ENCODE data around the gene NPLOC4. TPM values are rescaled to one million over a fixed set of nuclear protein-coding genes. Genes with fewer than 3 reads are reported as not detected.

Gene NPLOC4
- total RNA-seq, 2 experiments from 2014 or later: 67.0 to 68.6 TPM

DNA sequence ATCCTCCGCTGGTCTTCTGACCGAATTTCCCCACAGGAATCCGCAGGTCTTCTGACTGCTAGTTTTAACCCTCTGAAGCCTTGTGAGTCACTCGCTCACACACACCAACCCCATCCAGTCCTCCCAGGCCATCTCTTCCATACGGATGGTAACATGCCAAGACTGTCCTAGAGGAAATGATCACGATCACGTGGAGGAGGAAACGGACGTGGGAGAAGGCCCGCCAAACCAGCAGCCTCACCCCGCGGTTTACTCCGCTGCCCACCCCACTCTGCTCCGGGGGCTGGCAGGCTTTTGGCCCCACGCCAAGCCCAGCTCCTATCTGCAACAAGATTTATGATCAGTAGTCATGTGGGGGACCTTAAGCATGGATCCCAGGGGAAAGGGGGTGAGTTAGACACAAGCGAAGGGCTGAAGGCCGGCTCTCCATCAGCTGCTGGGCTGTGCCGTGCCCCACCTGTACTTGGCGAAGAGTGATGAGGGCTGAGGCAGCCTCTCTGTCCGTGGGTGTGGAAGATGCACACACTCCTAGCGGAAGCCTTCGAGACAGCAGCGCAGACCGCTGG is 83.2 kb downstream of the NPLOC4 start:
- no peaks in the 10 kb centered on the region for H3K27me3 Mint-ChIP-seq (ENCODE audit: low read depth)
- CTCF ChIA-PET: interaction anchor here (0.6 kb wide), 1 partner anchor 75 kb away, joined by 4 read pairs; no protein-coding TSS in a partner anchor
- H3K36me3 Mint-ChIP-seq (ENCODE audit: low read depth): peaks cover 15% of the 10 kb centered on the region
- H3K4me3 Mint-ChIP-seq: peak overlapping the region; percentile 83
- H3K4me1 Mint-ChIP-seq (ENCODE audit: low read depth): peaks cover 38% of the 10 kb centered on the region
- peak overlapping the region; percentile 82 for H3K27ac Mint-ChIP-seq
- DNase-seq: no peak
- intact Hi-C loops (cut with micrococcal nuclease): loop anchor here (1.0 to 5.0 kb wide), 7 partner anchors 41 to 330 kb away; partner anchors contain the start of genes ACTG1, CCDC137, MRPL12 and OXLD1
- H3K9me3 Mint-ChIP-seq: no peaks in the 10 kb centered on the region

DNA sequence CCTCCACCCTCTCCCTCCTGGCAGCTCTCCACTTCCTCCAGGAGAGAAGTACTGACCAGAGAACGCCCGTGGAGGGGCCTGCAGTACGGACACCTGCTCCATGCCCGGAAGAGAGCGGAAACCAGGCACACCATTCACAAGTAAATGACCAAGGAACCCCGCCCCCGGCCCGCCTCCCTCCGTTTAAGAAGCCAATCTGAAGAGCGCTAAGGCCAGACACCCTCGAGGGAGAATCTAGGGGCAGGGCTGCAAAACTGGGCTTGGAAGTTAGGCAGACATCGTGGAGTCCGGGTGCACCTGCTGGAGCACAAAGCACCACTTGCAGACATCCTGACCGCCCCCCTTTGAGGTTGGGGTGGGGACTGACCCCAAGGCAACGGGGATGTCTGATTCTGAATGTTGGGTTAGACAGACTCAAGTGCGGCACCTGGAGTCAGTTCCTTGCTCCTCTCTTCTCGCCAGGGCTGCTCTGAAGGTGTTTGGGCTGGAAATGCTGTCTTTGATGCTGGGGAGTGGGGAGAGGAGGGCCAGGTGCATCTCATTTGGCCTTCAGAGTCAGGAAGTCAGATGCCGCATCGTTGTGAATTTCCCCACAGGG is 83.8 kb downstream of the NPLOC4 start:
- no peaks in the 10 kb centered on the region for H3K9me3 Mint-ChIP-seq
- peak overlapping the region; percentile 83 for H3K4me3 Mint-ChIP-seq
- peak; percentile 84 for DNase-seq
- no peaks in the 10 kb centered on the region for H3K27me3 Mint-ChIP-seq (ENCODE audit: low read depth)
- intact Hi-C loops (cut with micrococcal nuclease): loop anchor here (1.0 to 5.0 kb wide), 7 partner anchors 41 to 330 kb away; partner anchors contain the start of genes ACTG1, CCDC137, MRPL12 and OXLD1
- H3K36me3 Mint-ChIP-seq (ENCODE audit: low read depth): peaks cover 12% of the 10 kb centered on the region
- CTCF ChIA-PET: interaction anchor here (0.7 to 1.0 kb wide), 2 partner anchors 9 to 34 kb away, joined by 3 to 7 read pairs; no protein-coding TSS in a partner anchor
- peak overlapping the region; percentile 82 for H3K27ac Mint-ChIP-seq
- peaks cover 38% of the 10 kb centered on the region for H3K4me1 Mint-ChIP-seq (ENCODE audit: low read depth)

DNA sequence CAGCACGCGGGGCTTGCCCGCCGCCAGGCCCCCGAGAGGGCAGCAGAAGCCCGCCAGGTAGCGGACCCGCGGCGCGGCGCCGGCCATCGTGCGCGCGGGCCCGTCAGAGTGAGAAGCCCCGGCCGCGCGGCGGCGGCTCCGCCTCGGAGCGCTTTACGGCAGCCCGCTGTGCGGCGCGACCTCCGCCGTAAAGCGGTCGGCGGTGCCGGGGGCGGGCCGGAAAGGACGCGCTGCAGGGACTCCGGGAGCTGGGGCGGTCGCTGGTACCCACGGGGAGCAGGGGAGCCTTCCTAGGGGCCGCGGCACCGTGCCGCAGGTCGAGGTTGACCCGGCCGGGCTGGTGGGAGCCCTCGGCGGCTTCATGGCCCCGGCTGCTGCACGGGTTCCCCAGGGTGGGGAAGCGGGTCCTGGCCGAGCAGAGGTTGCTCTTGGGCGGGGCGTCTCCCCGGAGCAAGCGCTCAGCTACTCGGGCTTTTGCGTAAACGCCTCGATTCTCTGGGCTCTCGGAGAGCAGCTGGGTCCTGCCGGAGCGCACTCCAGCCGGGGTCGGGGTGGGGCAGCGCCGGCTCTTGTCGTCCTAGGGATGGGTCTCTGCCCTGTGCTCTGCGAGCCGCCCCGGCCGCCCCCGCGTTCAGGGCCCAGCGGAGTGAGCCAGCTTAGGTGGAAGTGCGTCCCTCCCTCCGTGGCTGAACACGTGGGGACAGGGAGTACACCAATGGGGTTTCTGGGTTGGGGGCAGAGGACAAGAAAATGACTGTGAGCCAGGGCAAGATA is 84.5 kb downstream of the NPLOC4 start, which contains the start of gene FAAP100:
TSS of gene FAAP100 (minus strand) at position 110 of the 774 bp plus-strand sequence. CDS start at position 87, 23 bp downstream.
- intact Hi-C loops (cut with micrococcal nuclease): loop anchor here (1.0 to 5.0 kb wide), 7 partner anchors 40 to 329 kb away; partner anchors contain the start of genes ACTG1, CCDC137, MRPL12 and OXLD1
- DNase-seq: peak; percentile 78
- Mint-ChIP-seq H3K4me3 (peak within 1 kb of the TSS; percentile 83), H3K4me1 (ENCODE audit: low read depth) (peaks cover 38% of the 10 kb centered on the region), H3K9me3 (no peaks in the 10 kb centered on the region), H3K36me3 (ENCODE audit: low read depth) (peaks cover 14% of the 10 kb centered on the region), H3K27ac (peak within 1 kb of the TSS; percentile 82), H3K27me3 (ENCODE audit: low read depth) (no peaks in the 10 kb centered on the region)
- CTCF ChIA-PET: interaction anchor here (0.7 to 1.1 kb wide), 3 partner anchors 8 to 45 kb away, joined by 3 to 7 read pairs (median 4); no protein-coding TSS in a partner anchor

DNA sequence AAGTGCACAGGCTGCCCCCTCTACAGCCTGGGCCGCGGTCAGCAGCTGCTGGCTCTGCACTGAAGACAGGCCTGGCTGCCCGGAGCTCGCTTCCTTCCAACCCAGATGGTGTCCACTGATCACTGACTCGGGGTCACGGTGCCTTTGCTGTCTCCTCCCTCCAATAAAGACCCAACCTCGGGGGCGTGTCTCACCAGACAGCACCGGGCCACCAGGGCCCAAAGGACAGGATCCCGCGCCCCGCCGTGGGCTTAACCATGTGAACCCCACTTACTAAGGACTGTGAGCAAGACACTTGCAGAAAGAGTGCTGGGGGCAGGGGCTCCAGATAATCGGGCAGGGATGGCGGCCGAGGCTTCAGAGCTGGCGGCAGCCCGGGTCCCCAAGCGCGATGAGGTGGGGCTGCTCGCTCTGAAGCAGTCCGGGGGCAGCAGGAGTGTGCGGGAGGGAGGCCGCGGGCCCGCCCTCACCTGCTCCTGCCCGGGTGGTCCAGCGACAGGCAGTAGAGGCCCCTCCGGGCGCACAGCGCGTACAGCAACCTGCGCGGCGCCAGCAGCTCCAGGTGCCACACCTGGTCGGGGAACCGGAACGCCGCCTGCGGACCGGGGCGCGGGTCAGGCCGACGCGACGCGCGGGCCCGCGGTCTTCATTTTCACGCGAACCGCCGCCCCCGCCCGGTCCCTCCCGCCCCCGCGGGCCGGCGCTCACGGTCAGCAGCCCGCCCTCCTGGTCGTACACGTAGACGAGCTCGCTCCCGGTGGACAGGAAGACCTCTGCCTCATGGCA is 85.3 kb downstream of the NPLOC4 start:
- H3K36me3 Mint-ChIP-seq (ENCODE audit: low read depth): peaks cover 11% of the 10 kb centered on the region

DNA sequence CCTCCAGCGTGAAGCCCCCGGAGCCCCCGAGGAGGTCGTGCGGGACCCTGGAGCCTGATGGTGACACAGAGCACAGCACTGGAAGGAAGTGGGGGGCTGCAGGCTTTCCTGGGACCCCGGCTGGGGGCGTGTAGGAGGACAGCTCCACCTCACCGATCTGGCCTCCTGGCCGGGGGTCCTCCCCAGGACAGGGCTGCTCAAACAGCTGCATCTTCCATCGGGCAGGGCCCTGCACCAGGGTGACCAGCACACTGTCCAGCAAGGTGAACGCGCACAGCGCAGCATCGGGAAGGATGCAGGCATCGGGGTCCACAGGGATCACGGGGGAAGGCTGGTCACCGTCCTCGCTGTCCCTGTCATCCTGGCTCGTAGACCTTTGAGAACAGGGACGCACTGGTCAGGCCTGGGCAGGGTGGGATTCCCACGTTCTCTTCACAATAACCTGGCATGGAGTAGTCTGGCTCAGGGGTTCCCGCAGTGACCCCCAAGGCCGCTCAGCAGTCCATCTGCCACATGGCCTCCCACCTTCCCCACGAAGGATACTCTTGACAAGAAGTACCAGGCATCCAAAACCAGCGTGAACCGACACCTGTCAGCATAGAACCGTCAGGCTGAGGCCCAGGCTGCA is 86.0 kb downstream of the NPLOC4 start:
- Mint-ChIP-seq H3K27me3 (ENCODE audit: low read depth) (no peaks in the 10 kb centered on the region), H3K9me3 (no peaks in the 10 kb centered on the region), H3K4me3 (peak overlapping the region; percentile 83), H3K27ac (no peak overlapping the region), H3K36me3 (ENCODE audit: low read depth) (peaks cover 13% of the 10 kb centered on the region), H3K4me1 (ENCODE audit: low read depth) (peaks cover 38% of the 10 kb centered on the region)
- intact Hi-C loops (cut with micrococcal nuclease): loop anchor here (5.0 kb wide), 2 partner anchors 116 to 151 kb away; partner anchors contain the start of genes CCDC137, MRPL12 and OXLD1
- CTCF ChIA-PET: no interaction called here
- no peak for DNase-seq

More for the DNA sequence above, 85.3 kb downstream of the NPLOC4 start:
- CTCF ChIA-PET: interaction anchor here (1.0 to 1.1 kb wide), 2 partner anchors 32 to 46 kb away, joined by 4 to 7 read pairs; no protein-coding TSS in a partner anchor
- Mint-ChIP-seq H3K9me3 (no peaks in the 10 kb centered on the region), H3K4me1 (ENCODE audit: low read depth) (peaks cover 38% of the 10 kb centered on the region), H3K27ac (peak overlapping the region; percentile 50), H3K4me3 (peak overlapping the region; percentile 83), H3K27me3 (ENCODE audit: low read depth) (no peaks in the 10 kb centered on the region)
- no peak for DNase-seq
- intact Hi-C loops (cut with micrococcal nuclease): loop anchor here (2.0 to 5.0 kb wide), 4 partner anchors 49 to 255 kb away; partner anchors contain the start of genes CCDC137, MRPL12 and OXLD1

DNA sequence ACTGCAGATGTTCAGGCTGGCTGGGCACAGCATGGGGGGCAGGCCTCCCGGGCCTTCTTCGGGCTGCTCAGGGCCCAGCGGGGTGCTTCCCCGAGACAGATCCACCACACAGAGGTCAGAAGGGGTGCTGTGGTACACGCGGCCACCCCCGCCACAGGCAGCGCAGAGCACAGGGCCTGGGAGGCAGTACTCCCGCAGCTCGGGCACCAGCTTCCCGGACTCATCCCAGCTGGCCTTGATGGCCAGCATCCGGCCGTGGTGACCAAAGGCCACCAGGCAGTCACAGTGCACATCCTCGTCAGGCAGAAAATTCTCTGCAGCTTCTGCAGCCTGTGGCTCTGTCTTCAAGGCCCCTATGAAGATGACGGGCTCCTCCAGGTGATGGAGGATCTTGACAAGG is 86.6 kb downstream of the NPLOC4 start:
- Mint-ChIP-seq H3K4me1 (ENCODE audit: low read depth) (peaks cover 38% of the 10 kb centered on the region), H3K9me3 (no peaks in the 10 kb centered on the region), H3K36me3 (ENCODE audit: low read depth) (peaks cover 13% of the 10 kb centered on the region), H3K27me3 (ENCODE audit: low read depth) (no peaks in the 10 kb centered on the region), H3K4me3 (peak overlapping the region; percentile 83), H3K27ac (no peak overlapping the region)
- intact Hi-C loops (cut with micrococcal nuclease): loop anchor here (5.0 kb wide), 2 partner anchors 117 to 152 kb away; partner anchors contain the start of genes CCDC137, MRPL12 and OXLD1
- CTCF ChIA-PET: no interaction called here
- no peak for DNase-seq

DNA sequence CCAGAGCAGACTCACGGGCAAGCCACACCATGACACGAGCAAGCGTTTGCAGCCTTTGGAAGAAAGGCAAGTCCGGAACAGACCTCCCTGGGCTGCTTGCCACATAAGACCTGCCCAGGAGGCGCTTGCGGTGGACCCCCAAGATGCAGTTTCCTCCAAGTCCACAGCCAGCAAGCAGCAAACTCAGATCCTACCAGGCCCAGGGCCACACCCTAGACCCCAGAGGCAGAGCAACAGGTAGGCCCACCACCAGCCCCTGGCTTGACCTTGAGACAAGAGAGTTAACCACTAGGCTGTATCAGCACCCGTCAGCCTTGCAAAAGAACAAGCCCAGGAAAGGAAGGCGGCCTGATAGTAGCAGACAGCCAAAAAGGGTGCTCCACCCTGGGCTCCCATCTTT is 87.1 kb downstream of the NPLOC4 start:
- DNase-seq: no peak
- Mint-ChIP-seq H3K9me3 (no peaks in the 10 kb centered on the region), H3K4me3 (peak overlapping the region; percentile 83), H3K27me3 (ENCODE audit: low read depth) (no peaks in the 10 kb centered on the region), H3K27ac (no peak overlapping the region), H3K4me1 (ENCODE audit: low read depth) (peaks cover 38% of the 10 kb centered on the region), H3K36me3 (ENCODE audit: low read depth) (peaks cover 13% of the 10 kb centered on the region)
- intact Hi-C loops (cut with micrococcal nuclease): loop anchor here (5.0 kb wide), 2 partner anchors 117 to 152 kb away; partner anchors contain the start of genes CCDC137, MRPL12 and OXLD1
- CTCF ChIA-PET: no interaction called here

DNA sequence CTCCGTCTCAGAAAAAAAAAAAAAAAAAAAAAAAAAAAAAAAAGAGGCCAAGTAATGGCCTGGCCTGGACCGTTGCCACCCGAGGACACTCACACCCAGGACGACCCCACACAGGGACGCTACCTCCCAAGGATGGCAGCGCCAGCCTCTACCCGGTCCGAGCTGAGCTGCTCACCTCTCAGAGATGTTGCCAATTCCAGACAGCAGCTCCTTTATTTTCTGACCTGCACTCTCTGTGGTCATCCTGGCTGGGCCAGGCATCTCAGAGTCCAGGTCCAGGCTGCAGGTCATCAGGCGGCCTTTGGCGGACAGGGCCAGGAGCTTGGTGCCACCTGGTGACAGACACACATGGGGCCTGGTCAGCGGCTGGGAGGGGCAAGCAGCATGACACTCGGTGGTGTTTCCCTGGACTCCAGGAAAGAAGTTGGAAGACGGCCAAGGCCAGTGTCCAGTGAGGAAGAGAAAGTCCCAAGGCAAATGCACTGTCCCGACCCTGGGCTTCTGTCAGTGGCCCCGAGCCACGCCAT is 87.8 kb downstream of the NPLOC4 start:
- CTCF ChIA-PET: no interaction called here
- Mint-ChIP-seq H3K4me3 (no peak overlapping the region), H3K27ac (no peak overlapping the region)

DNA sequence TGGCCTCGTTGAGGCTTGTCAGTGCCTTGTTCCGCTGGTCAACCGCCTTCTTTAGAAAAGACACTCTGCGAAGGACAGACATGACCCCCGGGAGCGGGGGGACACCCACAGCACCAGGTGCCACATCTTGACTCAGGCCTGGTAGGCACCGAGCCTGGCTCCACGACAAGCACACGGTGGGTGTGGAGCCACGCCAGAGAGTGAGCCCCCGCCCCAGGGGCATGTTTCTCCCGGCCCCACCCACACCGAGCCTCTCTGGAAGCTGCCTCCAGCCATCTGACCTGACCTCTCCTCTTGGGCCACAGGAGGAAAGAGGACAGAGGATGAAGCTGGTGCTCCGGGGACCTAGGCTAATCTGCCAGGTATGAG is 89.3 kb downstream of the NPLOC4 start:
- H3K4me3 Mint-ChIP-seq: no peak overlapping the region
- H3K4me1 Mint-ChIP-seq (ENCODE audit: low read depth): peaks cover 24% of the 10 kb centered on the region
- no peak for DNase-seq
- CTCF ChIA-PET: no interaction called here
- H3K27me3 Mint-ChIP-seq (ENCODE audit: low read depth): no peaks in the 10 kb centered on the region
- H3K9me3 Mint-ChIP-seq: no peaks in the 10 kb centered on the region
- peaks cover 14% of the 10 kb centered on the region for H3K36me3 Mint-ChIP-seq (ENCODE audit: low read depth)
- H3K27ac Mint-ChIP-seq: no peak overlapping the region
- intact Hi-C loops (cut with micrococcal nuclease): no loop called here

More for the DNA sequence above, 87.8 kb downstream of the NPLOC4 start:
- intact Hi-C loops (cut with micrococcal nuclease): no loop called here
- Mint-ChIP-seq H3K36me3 (ENCODE audit: low read depth) (peaks cover 13% of the 10 kb centered on the region), H3K9me3 (no peaks in the 10 kb centered on the region), H3K4me1 (ENCODE audit: low read depth) (peaks cover 34% of the 10 kb centered on the region), H3K27me3 (ENCODE audit: low read depth) (no peaks in the 10 kb centered on the region)
- DNase-seq: no peak

DNA sequence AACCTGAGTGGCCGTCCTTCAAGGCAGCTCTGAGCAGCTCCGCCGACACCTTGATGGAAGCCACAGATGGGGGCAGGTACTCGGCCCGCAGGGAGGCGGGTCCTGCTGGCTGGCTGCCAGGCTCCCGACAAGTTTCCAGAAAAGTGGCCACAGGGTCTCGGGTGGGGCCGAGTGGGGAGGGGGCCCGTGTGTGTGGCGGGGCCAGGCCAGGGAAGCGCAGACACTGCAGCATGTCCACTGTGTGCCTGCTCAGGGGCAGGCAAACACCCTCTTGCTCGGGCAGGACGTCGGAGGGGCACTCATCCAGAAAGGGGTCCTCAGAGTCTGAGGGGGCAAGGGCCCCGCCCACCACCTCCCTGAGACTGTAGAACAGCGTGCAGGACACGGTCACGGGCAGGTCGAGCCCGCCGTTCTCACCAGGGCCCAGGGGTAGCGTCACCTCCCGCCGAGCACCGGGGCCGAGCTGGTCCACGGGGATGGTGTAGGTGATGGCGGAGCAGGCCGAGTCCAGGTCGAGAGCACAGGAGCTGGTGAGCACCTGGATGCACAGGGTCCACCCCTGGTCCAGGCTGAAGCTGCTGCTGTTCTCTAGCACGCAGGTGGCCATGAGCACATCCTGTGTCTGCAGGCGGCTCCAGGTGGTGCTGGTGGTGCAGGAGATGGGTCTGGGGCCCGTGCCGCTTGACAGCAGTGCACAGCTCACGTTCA is 89.9 kb downstream of the NPLOC4 start:
- Mint-ChIP-seq H3K9me3 (no peaks in the 10 kb centered on the region), H3K27ac (no peak overlapping the region), H3K36me3 (ENCODE audit: low read depth) (peaks cover 16% of the 10 kb centered on the region), H3K4me3 (no peak overlapping the region), H3K4me1 (ENCODE audit: low read depth) (peaks cover 24% of the 10 kb centered on the region), H3K27me3 (ENCODE audit: low read depth) (no peaks in the 10 kb centered on the region)
- no peak for DNase-seq
- intact Hi-C loops (cut with micrococcal nuclease): no loop called here
- CTCF ChIA-PET: no interaction called here

Data from activated naive CD4-positive, alpha-beta T cell treated with anti-CD3 and anti-CD28 coated beads for 36 hours (primary cell).